ENCODE results near the gene AP3B1. TPM values are rescaled to one million over a fixed set of nuclear protein-coding genes. Genes with fewer than 3 reads are reported as not detected.
"Not testable (repeated sequence)": the region's sequence is repeated elsewhere in the genome, so short reads cannot be mapped to it uniquely, and the experiment has no call there.

The AP3B1 gene
- total RNA-seq, 1 experiment from 2014 or later: 39.7 TPM

GRCh38 chr5:78076351-78076750 is 218.1 kb downstream of the AP3B1 start:
- ChIA-PET POLR2A (interaction anchor here (0.6 to 0.9 kb wide), 2 partner anchors 16 to 166 kb away, joined by 3 read pairs; no protein-coding TSS in a partner anchor), CTCF (interaction anchor here (0.6 to 1.4 kb wide), 6 partner anchors 11 to 576 kb away, joined by 3 to 6 read pairs (median 3); no protein-coding TSS in a partner anchor)
- Mint-ChIP-seq H3K9me3 (ENCODE audit: unreplicated experiment) (no peaks in the 10 kb centered on the region), H3K4me3 (ENCODE audit: unreplicated experiment) (no peak overlapping the region), H3K27ac (ENCODE audit: low read depth, unreplicated experiment) (no peak overlapping the region), H3K36me3 (ENCODE audit: insufficient read depth, unreplicated experiment) (peaks cover 6% of the 10 kb centered on the region), H3K4me1 (ENCODE audit: insufficient read depth, unreplicated experiment) (no peaks in the 10 kb centered on the region), H3K27me3 (ENCODE audit: insufficient read depth, unreplicated experiment) (no peaks in the 10 kb centered on the region)
- no peak for TF ChIP-seq CTCF (IDR thresholded peaks at IDR 0.05; ENCODE audit: unreplicated experiment)
- BruUV-seq (replicated peaks): no TSS peak
- intact Hi-C loops (cut with micrococcal nuclease): no loop called here
- no peak for DNase-seq (ENCODE audit: unreplicated experiment)

- TF ChIP-seq CTCF (IDR thresholded peaks at IDR 0.05; ENCODE audit: unreplicated experiment): no peak
- no peak for DNase-seq (ENCODE audit: unreplicated experiment)
- no peaks in the 10 kb centered on the region for H3K4me1 Mint-ChIP-seq (ENCODE audit: insufficient read depth, unreplicated experiment)
- no peaks in the 10 kb centered on the region for H3K27me3 Mint-ChIP-seq (ENCODE audit: insufficient read depth, unreplicated experiment)
- H3K9me3 Mint-ChIP-seq (ENCODE audit: unreplicated experiment): no peaks in the 10 kb centered on the region
- H3K36me3 Mint-ChIP-seq (ENCODE audit: insufficient read depth, unreplicated experiment): peaks cover 6% of the 10 kb centered on the region
- H3K4me3 Mint-ChIP-seq (ENCODE audit: unreplicated experiment): no peak overlapping the region
- POLR2A ChIA-PET: no interaction called here
- intact Hi-C loops (cut with micrococcal nuclease): no loop called here
- H3K27ac Mint-ChIP-seq (ENCODE audit: low read depth, unreplicated experiment): no peak overlapping the region
- no TSS peak for BruUV-seq (replicated peaks)
- CTCF ChIA-PET: interaction anchor here (0.6 to 1.4 kb wide), 4 partner anchors 9 to 515 kb away, joined by 3 to 5 read pairs (median 3); no protein-coding TSS in a partner anchor
These were observed 219.2 kb downstream of the AP3B1 start for GRCh38 chr5:78075301-78075700.

GRCh38 chr5:78070691-78071090 is 223.8 kb downstream of the AP3B1 start:
- H3K4me1 Mint-ChIP-seq (ENCODE audit: insufficient read depth, unreplicated experiment); DNase-seq (ENCODE audit: unreplicated experiment); intact Hi-C loops (cut with micrococcal nuclease); H3K4me3 Mint-ChIP-seq (ENCODE audit: unreplicated experiment); H3K36me3 Mint-ChIP-seq (ENCODE audit: insufficient read depth, unreplicated experiment); BruUV-seq (replicated peaks); H3K27me3 Mint-ChIP-seq (ENCODE audit: insufficient read depth, unreplicated experiment); H3K27ac Mint-ChIP-seq (ENCODE audit: low read depth, unreplicated experiment); POLR2A ChIA-PET: not testable (repeated sequence)
- peaks cover 22% of the 10 kb centered on the region for H3K9me3 Mint-ChIP-seq (ENCODE audit: unreplicated experiment)
- CTCF ChIA-PET: interaction anchor here (1.5 kb wide), 1 partner anchor 510 kb away, joined by 3 read pairs; no protein-coding TSS in a partner anchor

- H3K36me3 Mint-ChIP-seq (ENCODE audit: insufficient read depth, unreplicated experiment); H3K4me3 Mint-ChIP-seq (ENCODE audit: unreplicated experiment); BruUV-seq (replicated peaks); H3K27ac Mint-ChIP-seq (ENCODE audit: low read depth, unreplicated experiment); DNase-seq (ENCODE audit: unreplicated experiment); CTCF ChIA-PET; intact Hi-C loops (cut with micrococcal nuclease); POLR2A ChIA-PET; H3K4me1 Mint-ChIP-seq (ENCODE audit: insufficient read depth, unreplicated experiment); H3K27me3 Mint-ChIP-seq (ENCODE audit: insufficient read depth, unreplicated experiment): not testable (repeated sequence)
- H3K9me3 Mint-ChIP-seq (ENCODE audit: unreplicated experiment): peaks cover 22% of the 10 kb centered on the region
These were observed 226.9 kb downstream of the AP3B1 start for GRCh38 chr5:78067581-78067980.

- H3K27ac Mint-ChIP-seq (ENCODE audit: low read depth, unreplicated experiment); H3K4me1 Mint-ChIP-seq (ENCODE audit: insufficient read depth, unreplicated experiment); intact Hi-C loops (cut with micrococcal nuclease); CTCF ChIA-PET; POLR2A ChIA-PET; H3K36me3 Mint-ChIP-seq (ENCODE audit: insufficient read depth, unreplicated experiment); H3K4me3 Mint-ChIP-seq (ENCODE audit: unreplicated experiment); DNase-seq (ENCODE audit: unreplicated experiment); H3K27me3 Mint-ChIP-seq (ENCODE audit: insufficient read depth, unreplicated experiment); BruUV-seq (replicated peaks): not testable (repeated sequence)
- peaks cover 22% of the 10 kb centered on the region for H3K9me3 Mint-ChIP-seq (ENCODE audit: unreplicated experiment)
These were observed 227.8 kb downstream of the AP3B1 start for GRCh38 chr5:78066722-78067121.

All from MCF 10A (cell line).